Fibroblast of lung (primary cell): ENCODE results near the gene ATOH1.

Experiments
- CTCF ChIP-seq, 2 donors: IDR thresholded peaks in 1 of 2; conservative IDR thresholded peaks in 1 of 2; 1 replicate in 1 of 2; 2 replicates in 1 of 2; pipeline ENCODE4 v1.5.1; 2011 to 2012; ENCODE audit warnings: low read length in 2 of 2, control low read depth in 1 of 2, inconsistent platforms in 1 of 2, low read depth in 1 of 2, mild to moderate bottlenecking in 1 of 2
- EZH2 ChIP-seq: IDR thresholded peaks from 2 replicates; pipeline ENCODE4 v1.5.1; 2012; ENCODE audit warnings: low read length, control low read depth, mild to moderate bottlenecking; ENCODE audit errors: missing control alignments

GRCh38 chr4:93828332-93828994, at the start of gene ATOH1:
- no peak for TF ChIP-seq EZH2
- no peak for TF ChIP-seq CTCF (conservative IDR thresholded peaks at IDR 0.05 in 1 of 2, IDR thresholded peaks at IDR 0.05 in 1 of 2; ENCODE audit: low read depth in 1 of 2, low read length in 2 of 2)
